ENCODE data around the gene UBD. TPM values are rescaled to one million over a fixed set of nuclear protein-coding genes. Genes with fewer than 3 reads are reported as not detected.

The UBD gene
- total RNA-seq, 1 experiment from 2014 or later: not detected

DNA sequence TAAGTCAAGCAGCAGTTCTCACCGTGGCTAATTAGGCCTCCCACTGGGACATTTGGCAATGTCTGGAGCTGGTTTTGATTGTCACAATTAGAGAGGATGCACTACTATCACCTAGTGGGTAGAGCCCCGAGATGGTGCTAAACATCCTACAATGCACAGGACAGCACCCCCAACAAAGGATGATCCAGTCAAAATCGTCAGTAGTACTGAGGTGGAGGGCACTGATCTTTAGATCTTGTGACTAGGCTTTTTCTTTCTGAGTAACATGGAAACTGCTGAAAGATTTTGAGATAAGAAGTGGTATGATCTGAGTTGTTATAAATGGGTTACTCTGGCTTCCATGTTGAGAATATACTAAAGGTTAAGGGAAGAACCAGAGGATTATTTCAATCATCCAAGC is 12.0 kb downstream of the UBD start:
- POLR2A ChIA-PET: no interaction called here
- TF ChIP-seq JUND (IDR thresholded peaks at IDR 0.05) (no peak), RAD21 (IDR thresholded peaks at IDR 0.05; ENCODE audit: low read depth) (no peak), ZFX (IDR thresholded peaks at IDR 0.05) (no peak), SRF (IDR thresholded peaks at IDR 0.05; ENCODE audit: low read depth) (no peak), CEBPB (IDR thresholded peaks at IDR 0.05; ENCODE audit: low read depth) (no peak), ZNF274 (IDR thresholded peaks at IDR 0.05; ENCODE audit: low read depth, low read length) (no peak), EZH2 (IDR thresholded peaks at IDR 0.05) (no peak), EZH2phosphoT487 (IDR thresholded peaks at IDR 0.05; ENCODE audit: borderline replicate concordance) (no peak), POLR2AphosphoS5 (IDR thresholded peaks at IDR 0.05; ENCODE audit: low read depth, low read length) (no peak), TCF7L2 (IDR thresholded peaks at IDR 0.05; ENCODE audit: borderline replicate concordance, extremely low read depth, insufficient read depth, insufficient read length) (no peak), FOSL1 (IDR thresholded peaks at IDR 0.05; ENCODE audit: low read depth) (no peak), SP1 (IDR thresholded peaks at IDR 0.05; ENCODE audit: low read depth) (no peak), ELF1 (IDR thresholded peaks at IDR 0.05; ENCODE audit: borderline replicate concordance, low read depth) (no peak), YY1 (IDR thresholded peaks at IDR 0.05; ENCODE audit: extremely low read depth, insufficient replicate concordance, low read depth, low read length) (no peak), EGR1 (IDR thresholded peaks at IDR 0.05; ENCODE audit: low read depth) (no peak), SIN3A (IDR thresholded peaks at IDR 0.05; ENCODE audit: low read depth) (no peak), CBX3 (IDR thresholded peaks at IDR 0.05; ENCODE audit: low read depth) (no peak)
- TF ChIP-seq, protein P1, sequence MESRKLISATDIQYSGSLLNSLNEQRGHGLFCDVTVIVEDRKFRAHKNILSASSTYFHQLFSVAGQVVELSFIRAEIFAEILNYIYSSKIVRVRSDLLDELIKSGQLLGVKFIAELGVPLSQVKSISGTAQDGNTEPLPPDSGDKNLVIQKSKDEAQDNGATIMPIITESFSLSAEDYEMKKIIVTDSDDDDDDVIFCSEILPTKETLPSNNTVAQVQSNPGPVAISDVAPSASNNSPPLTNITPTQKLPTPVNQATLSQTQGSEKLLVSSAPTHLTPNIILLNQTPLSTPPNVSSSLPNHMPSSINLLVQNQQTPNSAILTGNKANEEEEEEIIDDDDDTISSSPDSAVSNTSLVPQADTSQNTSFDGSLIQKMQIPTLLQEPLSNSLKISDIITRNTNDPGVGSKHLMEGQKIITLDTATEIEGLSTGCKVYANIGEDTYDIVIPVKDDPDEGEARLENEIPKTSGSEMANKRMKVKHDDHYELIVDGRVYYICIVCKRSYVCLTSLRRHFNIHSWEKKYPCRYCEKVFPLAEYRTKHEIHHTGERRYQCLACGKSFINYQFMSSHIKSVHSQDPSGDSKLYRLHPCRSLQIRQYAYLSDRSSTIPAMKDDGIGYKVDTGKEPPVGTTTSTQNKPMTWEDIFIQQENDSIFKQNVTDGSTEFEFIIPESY (IDR thresholded peaks at IDR 0.05; ENCODE audit: extremely low read depth, insufficient replicate concordance, low read length): no peak
- TF ChIP-seq, protein P2, sequence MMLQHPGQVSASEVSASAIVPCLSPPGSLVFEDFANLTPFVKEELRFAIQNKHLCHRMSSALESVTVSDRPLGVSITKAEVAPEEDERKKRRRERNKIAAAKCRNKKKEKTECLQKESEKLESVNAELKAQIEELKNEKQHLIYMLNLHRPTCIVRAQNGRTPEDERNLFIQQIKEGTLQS (IDR thresholded peaks at IDR 0.05): no peak
- TF ChIP-seq, protein P3, sequence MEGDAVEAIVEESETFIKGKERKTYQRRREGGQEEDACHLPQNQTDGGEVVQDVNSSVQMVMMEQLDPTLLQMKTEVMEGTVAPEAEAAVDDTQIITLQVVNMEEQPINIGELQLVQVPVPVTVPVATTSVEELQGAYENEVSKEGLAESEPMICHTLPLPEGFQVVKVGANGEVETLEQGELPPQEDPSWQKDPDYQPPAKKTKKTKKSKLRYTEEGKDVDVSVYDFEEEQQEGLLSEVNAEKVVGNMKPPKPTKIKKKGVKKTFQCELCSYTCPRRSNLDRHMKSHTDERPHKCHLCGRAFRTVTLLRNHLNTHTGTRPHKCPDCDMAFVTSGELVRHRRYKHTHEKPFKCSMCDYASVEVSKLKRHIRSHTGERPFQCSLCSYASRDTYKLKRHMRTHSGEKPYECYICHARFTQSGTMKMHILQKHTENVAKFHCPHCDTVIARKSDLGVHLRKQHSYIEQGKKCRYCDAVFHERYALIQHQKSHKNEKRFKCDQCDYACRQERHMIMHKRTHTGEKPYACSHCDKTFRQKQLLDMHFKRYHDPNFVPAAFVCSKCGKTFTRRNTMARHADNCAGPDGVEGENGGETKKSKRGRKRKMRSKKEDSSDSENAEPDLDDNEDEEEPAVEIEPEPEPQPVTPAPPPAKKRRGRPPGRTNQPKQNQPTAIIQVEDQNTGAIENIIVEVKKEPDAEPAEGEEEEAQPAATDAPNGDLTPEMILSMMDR (IDR thresholded peaks at IDR 0.05 in 2 of 3, conservative IDR thresholded peaks at IDR 0.05 in 1 of 3; ENCODE audit: borderline replicate concordance in 1 of 3, insufficient read depth in 1 of 3, low read depth in 2 of 3, low read length in 2 of 3): no peak

More for the DNA sequence above, 12.0 kb downstream of the UBD start:
- no peaks in the 10 kb centered on the region for H3K4me1 ChIP-seq (ENCODE audit: control insufficient read depth in 1 of 2, insufficient read depth in 2 of 2, low read length in 2 of 2)
- no peaks in the 10 kb centered on the region for H3K9me2 ChIP-seq (ENCODE audit: insufficient read depth)
- no peak overlapping the region for H2AFZ ChIP-seq (ENCODE audit: low read depth, low read length, poor library complexity, severe bottlenecking)
- 0 out of 2 replicates have a peak, but pooled peaks cover 5% of the 10 kb centered on the region for H3K27me3 ChIP-seq (ENCODE audit: insufficient read depth, low read length)
- no peak overlapping the region for H3K4me2 ChIP-seq (ENCODE audit: low read length)
- ChIA-PET CTCF (no interaction called here), RAD21 (ENCODE audit: low non-redundant PET in 1 of 2, low total read pairs in 2 of 2, uncharacterized antibody in 2 of 2, unreplicated experiment in 2 of 2) (no interaction called here)
- no peaks in the 10 kb centered on the region for H4K20me1 ChIP-seq (ENCODE audit: insufficient read depth)
- no peak overlapping the region for H3K4me3 ChIP-seq (replicated peaks in 1 of 2; ENCODE audit: low read depth in 1 of 2, low read length in 2 of 2)
- ATAC-seq: no peak
- DNase-seq (ENCODE audit: low read depth, low spot score): no peak
- no peak overlapping the region for H3K9ac ChIP-seq (ENCODE audit: low read length)
- BruUV-seq (replicated peaks): no TSS peak
- no peaks in the 10 kb centered on the region for H3K9me3 ChIP-seq (ENCODE audit: control insufficient read depth in 1 of 2, insufficient read depth in 1 of 2, low read depth in 1 of 2, low read length in 2 of 2)
- intact Hi-C loops (cut with micrococcal nuclease): no loop called here
- H3K27ac ChIP-seq (ENCODE audit: low read depth, low read length): no peak overlapping the region
- H3K36me3 ChIP-seq (ENCODE audit: control insufficient read depth in 1 of 2, insufficient read depth in 2 of 2, low read length in 2 of 2): no peaks in the 10 kb centered on the region
- no peaks in the 10 kb centered on the region for H3K79me2 ChIP-seq (ENCODE audit: insufficient read depth, low read length)

Measured in HCT116 (cell line).